H1 (cell line): ENCODE measurements around the gene MLNR. TPM values are rescaled to one million over a fixed set of nuclear protein-coding genes. Genes with fewer than 3 reads are reported as not detected.

Experiments
- CTCF ChIA-PET: fragments of 300-600 bp; sonication (Branson Sonifier 250); formaldehyde crosslinking; loops from one replicate; lab custom pipeline; 2021; ENCODE audit not compliant: partially characterized antibody; lab: Charles Lee
- POLR2A ChIA-PET: fragments of 300-600 bp; sonication (Branson Sonifier 250); formaldehyde crosslinking; loops from one replicate; lab custom pipeline; 2021; ENCODE audit warnings: inconsistent platforms; ENCODE audit not compliant: partially characterized antibody; lab: Charles Lee
- DNase-seq, 2 experiments: peaks; one replicate each; pipeline versions ENCODE4 v3.0.0 to v3.0.0-alpha.2; 2010 to 2022; ENCODE audit warnings: low spot score in 2 of 2, low read depth in 1 of 2, mixed read lengths in 1 of 2
- FAIRE-seq: peaks from 2 replicates; lab custom pipeline; 2011; peaks lifted over from hg19 to GRCh38; lab: Jason Lieb, UNC
- H2AFZ ChIP-seq: 2 replicates; pipeline ENCODE4 v1.8.1; 2012; ENCODE audit warnings: low read length, inconsistent platforms
- H2AK5ac ChIP-seq: 2 replicates; pipeline ENCODE4 v1.6.1; 2013; ENCODE audit warnings: low read depth, low read length
- H2BK120ac ChIP-seq: replicated peaks from 2 replicates; pipeline ENCODE3; 2013; ENCODE audit warnings: low read depth, low read length, inconsistent platforms
- H2BK12ac ChIP-seq: 2 replicates; pipeline ENCODE4 v1.6.1; 2013; ENCODE audit warnings: low read depth, low read length
- H2BK15ac ChIP-seq: 2 replicates; pipeline ENCODE4 v1.6.1; 2013; ENCODE audit warnings: low read length
- H2BK20ac ChIP-seq: 2 replicates; pipeline ENCODE4 v1.6.1; 2013; ENCODE audit warnings: low read length
- H2BK5ac ChIP-seq: 2 replicates; pipeline ENCODE4 v1.6.1; 2013; ENCODE audit warnings: low read depth, low read length
- H3K14ac ChIP-seq: 2 replicates; pipeline ENCODE4 v1.6.1; 2013; ENCODE audit warnings: inconsistent platforms; ENCODE audit not compliant: insufficient read length
- H3K18ac ChIP-seq: 2 replicates; pipeline ENCODE4 v1.6.1; 2013; ENCODE audit warnings: low read length; ENCODE audit errors: extremely low read depth
- H3K23ac ChIP-seq: 2 replicates; pipeline ENCODE4 v1.6.1; 2013; ENCODE audit warnings: inconsistent platforms; ENCODE audit not compliant: insufficient read length
- H3K23me2 ChIP-seq: 2 replicates; pipeline ENCODE4 v1.6.1; 2013; ENCODE audit warnings: low read depth, low read length
- H3K27ac ChIP-seq: 2 replicates; pipeline ENCODE4 v1.6.1; 2011; ENCODE audit warnings: low read depth, low read length, inconsistent platforms
- H3K27me3 ChIP-seq, 4 experiments: replicated peaks in 1 of 4; 1 replicate in 1 of 4; 2 replicates in 3 of 4; pipeline versions ENCODE4 v1.6.1 to v1.8.1; 2011 to 2013; ENCODE audit warnings: low read length in 3 of 4, mild to moderate bottlenecking in 3 of 4, inconsistent platforms in 2 of 4, mixed read lengths in 2 of 4, moderate library complexity in 1 of 4; ENCODE audit not compliant: control insufficient read depth in 3 of 4, insufficient read depth in 3 of 4; ENCODE audit errors: extremely low read depth in 1 of 4
- H3K36me3 ChIP-seq, 4 experiments: 2 replicates each; pipeline versions ENCODE4 v1.6.1 to v1.8.1; 2011 to 2013; ENCODE audit warnings: mild to moderate bottlenecking in 4 of 4, low read length in 3 of 4, moderate library complexity in 2 of 4, control low read depth in 1 of 4, inconsistent platforms in 1 of 4; ENCODE audit not compliant: insufficient read depth in 4 of 4, control insufficient read depth in 2 of 4
- H3K4ac ChIP-seq: replicated peaks from 2 replicates; pipeline ENCODE3; 2013; ENCODE audit warnings: low read length, low read depth, mixed read lengths, inconsistent platforms; ENCODE audit not compliant: insufficient read length
- H3K4me1 ChIP-seq, 4 experiments: replicated peaks in 1 of 4; 1 replicate in 1 of 4; 2 replicates in 3 of 4; pipeline versions ENCODE4 v1.6.1 to v1.8.1; 2011 to 2013; ENCODE audit warnings: low read length in 3 of 4, inconsistent platforms in 2 of 4, mixed read lengths in 1 of 4; ENCODE audit not compliant: insufficient read depth in 4 of 4, control insufficient read depth in 3 of 4
- H3K4me2 ChIP-seq, 2 experiments: 2 replicates each; pipeline versions ENCODE4 v1.6.1 to v1.8.1; 2011 to 2013; ENCODE audit warnings: low read depth in 2 of 2, low read length in 2 of 2, control low read depth in 1 of 2, inconsistent platforms in 1 of 2, mild to moderate bottlenecking in 1 of 2; ENCODE audit not compliant: insufficient read depth in 1 of 2
- H3K4me3 ChIP-seq, 4 experiments: fragments of 200-600, 300-600 bp in 1 of 4; sonication (generic), shearing (Covaris generic), sonication (Bioruptor Twin) in 1 of 4; 2 replicates each; pipeline versions ENCODE4 v1.5.1 to v1.8.1; 2011 to 2016; ENCODE audit warnings: low read length in 4 of 4, low read depth in 3 of 4, control low read depth in 2 of 4, inconsistent platforms in 2 of 4, mild to moderate bottlenecking in 2 of 4, mixed read lengths in 1 of 4, moderate library complexity in 1 of 4; ENCODE audit not compliant: insufficient read depth in 2 of 4; ENCODE audit errors: extremely low read depth in 1 of 4
- H3K56ac ChIP-seq: replicated peaks from 2 replicates; pipeline ENCODE3; 2013; ENCODE audit warnings: low read depth, mild to moderate bottlenecking, mixed read lengths, low read length, inconsistent platforms; ENCODE audit not compliant: insufficient read length
- H3K79me1 ChIP-seq: 2 replicates; pipeline ENCODE4 v1.6.1; 2013; ENCODE audit warnings: low read depth, low read length, control low read depth
- H3K79me2 ChIP-seq, 2 experiments: 2 replicates each; pipeline versions ENCODE4 v1.6.1 to v1.8.1; 2012 to 2013; ENCODE audit warnings: low read length in 2 of 2, mild to moderate bottlenecking in 2 of 2, inconsistent platforms in 1 of 2; ENCODE audit not compliant: insufficient read depth in 2 of 2, control insufficient read depth in 1 of 2
- H3K9ac ChIP-seq, 4 experiments: replicated peaks in 1 of 4; 1 replicate in 1 of 4; 2 replicates in 3 of 4; pipeline versions ENCODE4 v1.6.1 to v1.8.1; 2011 to 2013; ENCODE audit warnings: low read depth in 3 of 4, low read length in 3 of 4, control low read depth in 2 of 4, mild to moderate bottlenecking in 2 of 4, moderate library complexity in 2 of 4, inconsistent platforms in 1 of 4; ENCODE audit errors: extremely low read depth in 1 of 4
- H3K9me3 ChIP-seq, 2 experiments: 2 replicates each; pipeline versions ENCODE4 v1.6.1 to v1.8.1; 2012 to 2013; ENCODE audit warnings: mild to moderate bottlenecking in 2 of 2, moderate library complexity in 2 of 2, control low read depth in 1 of 2, inconsistent platforms in 1 of 2, low read depth in 1 of 2, low read length in 1 of 2, mixed read lengths in 1 of 2; ENCODE audit not compliant: insufficient read depth in 2 of 2
- H4K20me1 ChIP-seq, 2 experiments: replicated peaks in 1 of 2; 2 replicates each; pipeline versions ENCODE3 to v1.8.1; 2011 to 2013; ENCODE audit warnings: inconsistent platforms in 2 of 2, low read length in 2 of 2, mild to moderate bottlenecking in 1 of 2; ENCODE audit not compliant: insufficient read depth in 2 of 2, control insufficient read depth in 1 of 2
- H4K5ac ChIP-seq: 2 replicates; pipeline ENCODE4 v1.6.1; 2013; ENCODE audit warnings: low read length, low read depth, mixed read lengths, inconsistent platforms; ENCODE audit not compliant: insufficient read length
- H4K8ac ChIP-seq: 2 replicates; pipeline ENCODE4 v1.8.0; 2013; ENCODE audit warnings: mild to moderate bottlenecking, moderate library complexity, low read length, inconsistent platforms; ENCODE audit not compliant: insufficient read depth; ENCODE audit errors: extremely low read depth
- H4K91ac ChIP-seq: replicated peaks from 2 replicates; pipeline ENCODE3; 2013; ENCODE audit warnings: low read length, mixed read lengths, inconsistent platforms; ENCODE audit not compliant: insufficient read length
- HDAC6 ChIP-seq: IDR thresholded peaks from one replicate; pipeline ENCODE4 v1.7.1; 2012; ENCODE audit warnings: low read depth, mild to moderate bottlenecking, inconsistent platforms, low read length, moderate library complexity
- NANOG ChIP-seq: IDR thresholded peaks from 2 replicates; pipeline ENCODE4 v1.6.1; 2011; ENCODE audit warnings: low read length, low read depth, mild to moderate bottlenecking, inconsistent platforms; ENCODE audit not compliant: insufficient read depth, poor library complexity, severe bottlenecking
- WGBS, 2 experiments: shearing (Covaris generic) in 1 of 2; methylation state at CpG; one replicate each; pipeline versions ENCODE4 v1.1.6 to v1.1.7; 2013 to 2015; ENCODE audit warnings: low lambda C conversion rate in 2 of 2, mixed read lengths in 2 of 2, inconsistent platforms in 1 of 2, low coverage in 1 of 2, missing lambda C conversion rate in 1 of 2; ENCODE audit not compliant: insufficient replicate concordance in 2 of 2, insufficient coverage in 1 of 2, insufficient read length in 1 of 2; ENCODE audit errors: extremely low coverage in 1 of 2, missing lambda C conversion rate in 1 of 2; 5-methylcytosine and 5-hydroxymethylcytosine counted together
- polyA plus RNA-seq, 7 experiments: library from polyadenylated mRNA; depleted of rRNA in 3 of 7; stranded (reverse) in 5 of 7; unstranded in 2 of 7; fragments of >200 nt in 5 of 7; fragments of 200-250 nt in 2 of 7; gene quantifications; 1 replicate in 5 of 7; 2 replicates in 1 of 7; 4 replicates in 1 of 7; pipeline versions ENCODE4 v1.2.1 to v1.2.3, GENCODE V29; 2011 to 2013; ENCODE audit warnings: missing spikeins in 2 of 7, mixed read lengths in 2 of 7
- total RNA-seq: library from RNA; stranded (reverse); fragmentation: NEBNext Ultra II Directional; extraction: Animal tissue kit (Norgen Biotek cat#: 25700); gene quantifications from 2 replicates; pipeline ENCODE4 v1.2.1, GENCODE V29; 2021

The MLNR gene
- total and polyA plus RNA-seq, 2 of the 8 experiments (the other 6 are each of a cell fraction or from before 2014, with no cell fraction given) = 0.24 to 0.29 TPM

- Histone ChIP-seq H4K20me1 (peaks cover 0 to 2% of the 10 kb centered on the region in 2 experiments), H2BK15ac (no peak overlapping the region), H3K36me3 (peaks cover 3 to 36% (median 21%) of the 10 kb centered on the region in 4 experiments; a peak in 6 of 8 replicates), H3K4me1 (peaks cover 0 to 6% (median 4%) of the 10 kb centered on the region in 4 experiments; a peak in 5 of 7 replicates), H3K79me1 (no peaks in the 10 kb centered on the region), H4K91ac (no peak overlapping the region), H3K9me3 (no peaks in the 10 kb centered on the region), H3K56ac (no peak overlapping the region), H2BK12ac (no peak overlapping the region), H3K27me3 (no peaks in the 10 kb centered on the region; a peak in 1 of 7 replicates), H3K23me2 (no peaks in the 10 kb centered on the region), H4K8ac (no peak overlapping the region), H3K9ac (no peak overlapping the region), H4K5ac (no peak overlapping the region), H2AFZ (no peak overlapping the region), H3K79me2 (no peaks in the 10 kb centered on the region), H2AK5ac (no peak overlapping the region), H2BK5ac (no peak overlapping the region), H3K4me2 (peak overlapping the region in 1 of 2 experiments; percentile 52; a peak in 2 of 4 replicates), H3K27ac (no peak overlapping the region), H2BK20ac (no peak overlapping the region), H3K14ac (no peak overlapping the region), H3K4ac (no peak overlapping the region), H2BK120ac (no peak overlapping the region), H3K18ac (no peak overlapping the region), H3K23ac (no peak overlapping the region), H3K4me3 (no peak overlapping the region; a peak in 1 of 8 replicates)
- TF ChIP-seq HDAC6 = no peak
- peak; percentile 16 for TF ChIP-seq NANOG
- POLR2A ChIA-PET = no interaction called here
- 44% methylated on average over 4 of the region's 4 CpGs; no CpG with 5 or more reads in 1 of the 2 experiments for WGBS, 2 experiments
- DNase-seq = peak in 1 of 2 experiments; percentile 15
- CTCF ChIA-PET = no interaction called here
- FAIRE-seq = no peak
Observed at GRCh38 chr13:49184621-49185020, 35.5 kb upstream of the MLNR start.
